ENCODE data around the gene MAP2K2.

DNA sequence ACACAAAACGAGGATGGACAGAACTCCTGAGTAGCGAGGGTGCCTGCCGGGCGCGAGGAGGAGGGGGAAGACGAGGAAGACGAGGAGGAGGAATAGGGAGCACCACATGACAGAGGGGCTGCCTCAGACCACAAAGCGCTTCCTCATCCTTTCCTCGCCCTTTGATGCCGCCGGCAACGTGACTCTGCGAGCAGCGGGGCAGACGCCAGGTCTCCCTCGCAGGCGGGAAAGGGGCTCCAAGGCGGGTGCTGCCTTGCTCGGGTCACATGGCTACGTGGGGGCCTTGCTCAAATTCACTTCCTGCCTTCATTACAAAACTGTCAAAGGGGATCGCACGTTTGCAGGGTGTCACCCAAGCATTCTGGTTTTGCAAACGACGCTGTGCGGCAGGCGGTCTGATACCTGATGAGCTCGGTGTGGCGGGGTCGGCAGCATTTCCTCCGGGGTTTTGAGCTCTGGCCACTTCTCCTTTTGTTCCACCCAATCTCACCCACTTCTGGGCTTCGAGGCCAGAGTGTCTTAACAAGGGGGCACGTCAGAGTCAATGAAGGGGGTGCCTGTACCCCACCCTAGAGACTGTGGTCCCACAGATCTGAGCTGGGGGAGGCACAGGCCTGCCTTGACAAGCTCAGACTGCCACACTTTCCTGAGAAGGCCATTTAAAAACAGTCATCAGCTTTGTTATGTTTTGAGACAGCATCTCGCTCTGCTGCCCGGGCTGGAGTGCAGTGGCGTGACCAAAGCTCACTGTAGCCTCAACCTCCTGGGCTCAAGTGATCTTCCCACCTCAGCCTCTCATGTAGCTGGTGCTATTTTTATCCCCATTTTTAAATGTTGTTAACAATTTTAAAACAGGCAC lies 14.9 kb downstream of the MAP2K2 start:
- TF ChIP-seq CTCF (IDR thresholded peaks at IDR 0.05) (no peak), POLR2A (IDR thresholded peaks at IDR 0.05) (no peak)
